NCI-H345 (cell line): Measurements from ENCODE around the gene DPPA4.

ENCODE experiments used
- DNase-seq: peaks from one replicate; lab custom pipeline; 2025; lab: John Stamatoyannopoulos, UW

Gene DPPA4

DNA sequence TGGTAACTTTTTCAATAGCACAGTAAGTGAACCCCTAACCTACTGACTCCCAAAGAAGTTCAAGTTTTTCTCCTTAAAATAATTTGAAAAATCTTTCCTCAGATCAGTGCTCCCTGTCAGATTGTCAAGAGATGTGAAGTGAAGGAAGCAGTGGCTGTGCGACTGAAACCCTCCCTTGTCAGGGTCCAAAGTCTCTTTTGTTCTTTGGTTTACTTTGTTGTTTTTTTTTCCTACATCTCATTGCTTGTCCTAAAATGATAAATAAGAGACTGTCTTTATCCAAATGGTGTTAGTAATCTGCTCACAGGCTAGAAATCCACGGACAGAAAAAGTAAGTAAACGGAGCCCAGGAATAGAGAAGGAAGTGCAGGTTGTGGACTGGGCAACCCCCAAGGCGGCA, 976 bp upstream of the DPPA4 start:
- no peak for DNase-seq

DNA sequence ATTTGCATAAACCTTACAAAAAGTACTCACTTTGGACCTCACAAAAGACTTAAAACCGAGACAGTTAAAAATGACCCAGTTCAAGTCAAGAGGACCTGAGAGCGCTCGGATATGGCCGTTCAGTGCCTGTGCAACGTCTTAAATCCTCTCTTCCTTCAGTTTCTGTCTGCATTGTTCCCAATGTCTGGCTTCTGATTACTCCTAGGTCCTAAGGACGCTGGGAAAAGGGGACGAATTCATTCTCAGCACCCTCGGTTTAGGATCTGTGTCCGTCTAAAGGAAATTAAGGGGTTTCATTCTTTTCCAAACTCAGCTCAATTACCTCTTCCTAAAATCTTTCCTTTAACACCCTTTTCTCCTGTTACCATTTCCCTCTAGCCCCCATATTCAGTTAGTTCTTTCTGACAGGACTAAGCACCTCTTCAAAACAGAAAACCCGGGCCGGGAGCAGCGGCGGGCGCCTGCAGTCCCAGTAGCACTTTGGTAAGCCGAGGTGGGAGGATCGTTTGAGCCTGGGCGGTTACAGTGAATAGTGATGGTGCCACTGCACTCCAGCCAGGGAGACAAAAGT, 970 bp downstream of the DPPA4 start:
- DNase-seq, result no peak

- no peak for DNase-seq
Measured at GRCh38 chr3:109334572-109334971, 2.8 kb downstream of the DPPA4 start.

DNA sequence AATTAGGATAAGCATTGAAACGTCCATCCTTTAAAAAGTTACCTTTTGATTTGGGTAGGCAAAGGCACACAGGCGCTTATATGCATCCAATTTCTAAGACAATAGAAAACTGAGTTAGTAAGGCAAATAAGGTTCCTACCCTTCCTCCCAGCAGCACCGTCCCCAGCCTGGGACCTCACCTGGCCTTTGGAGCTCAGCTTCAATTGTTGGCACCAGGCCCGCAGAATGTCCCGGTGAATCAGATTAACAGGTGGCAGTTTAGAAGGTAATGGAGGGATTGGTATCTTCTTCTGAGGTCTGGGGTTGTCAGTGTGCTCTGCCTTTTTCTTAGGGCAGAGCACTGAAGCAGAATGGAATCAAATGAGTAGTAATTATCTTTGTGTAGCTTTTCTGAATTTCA, 5.7 kb downstream of the DPPA4 start:
- no peak for DNase-seq

GRCh38 chr3:109330405-109330804, 6.9 kb downstream of the DPPA4 start:
- no peak for DNase-seq

- DNase-seq, result no peak
Measured at GRCh38 chr3:109328202-109328601, 9.1 kb downstream of the DPPA4 start.

- no peak for DNase-seq
Measured at GRCh38 chr3:109325657-109326056, 11.7 kb downstream of the DPPA4 start.

DNA sequence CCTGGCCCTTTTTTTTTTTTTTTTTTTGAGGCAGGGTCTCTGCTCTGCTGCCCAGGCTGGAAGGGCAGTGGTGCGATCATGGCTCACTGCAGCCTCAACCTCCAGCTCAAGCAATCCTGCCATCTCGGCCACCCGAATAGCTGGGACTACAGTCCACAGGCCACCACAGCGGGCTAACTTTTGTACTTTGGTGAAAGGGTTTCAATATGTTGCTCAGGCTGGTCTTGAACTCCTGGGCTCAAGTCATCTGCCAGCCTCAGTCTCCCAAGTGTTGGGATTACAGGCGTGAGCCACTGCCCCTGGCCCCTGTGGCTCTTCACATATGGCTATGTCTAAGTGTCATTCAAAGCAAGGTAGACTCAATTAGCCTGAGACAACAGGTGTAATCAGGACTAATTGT, 12.2 kb downstream of the DPPA4 start:
- DNase-seq, result no peak

DNA sequence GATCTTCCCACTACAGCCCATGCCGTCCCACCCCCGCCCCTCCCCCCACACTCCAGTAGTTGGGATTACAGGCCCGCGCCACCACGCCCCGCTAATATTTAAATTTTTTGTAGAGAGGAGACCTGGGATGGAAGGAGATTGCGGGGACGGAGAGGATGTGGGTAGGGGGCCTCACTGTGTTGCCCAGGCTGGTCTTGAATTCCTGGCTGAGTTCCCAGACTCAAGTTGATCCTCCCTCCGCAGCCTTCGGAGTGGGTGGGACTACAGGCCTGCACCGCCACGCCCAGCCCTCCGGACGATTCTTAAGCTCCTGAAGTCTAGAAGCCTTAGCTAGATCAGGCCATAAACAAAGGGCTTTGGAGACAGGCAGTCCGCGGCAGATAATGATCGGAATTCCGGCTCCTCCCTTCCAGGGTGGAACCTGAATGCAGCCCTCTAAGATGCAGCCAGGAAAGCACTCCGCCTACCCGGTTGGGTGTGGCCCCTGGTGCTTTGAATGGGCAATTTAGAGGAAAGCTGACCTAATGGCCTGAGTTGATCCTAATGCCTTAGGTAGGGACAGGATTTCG, 21.1 kb downstream of the DPPA4 start, which contains the start of gene DPPA2:
Gene DPPA2 (minus strand): TSS at position 356 of the 569 bp plus-strand sequence. CDS start 1,975 bp downstream, outside the sequence.
- DNase-seq, result no peak

GRCh38 chr3:109313061-109313460, 24.3 kb downstream of the DPPA4 start:
- no peak for DNase-seq

GRCh38 chr3:109297496-109297895, 39.9 kb downstream of the DPPA4 start:
- no peak for DNase-seq

- DNase-seq, result no peak
Measured at GRCh38 chr3:109284071-109284470, 53.3 kb downstream of the DPPA4 start.

- no peak for DNase-seq
Measured at GRCh38 chr3:109278546-109278945, 58.8 kb downstream of the DPPA4 start.

GRCh38 chr3:109278141-109278540, 59.2 kb downstream of the DPPA4 start:
- no peak for DNase-seq
